Stimulated activated CD4-positive, alpha-beta T cell treated with anti-CD3 and anti-CD28 coated beads, Interleukin-1b, Interleukin-23, amount 100 ng/mL, for 24 hours (primary cell): ENCODE results near the gene HSDL1.

Source experiments
- DNase-seq, 4 experiments: peaks; one replicate each; pipeline ENCODE4 v3.0.0-alpha.2; 2020; ENCODE audit warnings: low read depth in 4 of 4, low spot score in 1 of 4

The HSDL1 gene

DNA sequence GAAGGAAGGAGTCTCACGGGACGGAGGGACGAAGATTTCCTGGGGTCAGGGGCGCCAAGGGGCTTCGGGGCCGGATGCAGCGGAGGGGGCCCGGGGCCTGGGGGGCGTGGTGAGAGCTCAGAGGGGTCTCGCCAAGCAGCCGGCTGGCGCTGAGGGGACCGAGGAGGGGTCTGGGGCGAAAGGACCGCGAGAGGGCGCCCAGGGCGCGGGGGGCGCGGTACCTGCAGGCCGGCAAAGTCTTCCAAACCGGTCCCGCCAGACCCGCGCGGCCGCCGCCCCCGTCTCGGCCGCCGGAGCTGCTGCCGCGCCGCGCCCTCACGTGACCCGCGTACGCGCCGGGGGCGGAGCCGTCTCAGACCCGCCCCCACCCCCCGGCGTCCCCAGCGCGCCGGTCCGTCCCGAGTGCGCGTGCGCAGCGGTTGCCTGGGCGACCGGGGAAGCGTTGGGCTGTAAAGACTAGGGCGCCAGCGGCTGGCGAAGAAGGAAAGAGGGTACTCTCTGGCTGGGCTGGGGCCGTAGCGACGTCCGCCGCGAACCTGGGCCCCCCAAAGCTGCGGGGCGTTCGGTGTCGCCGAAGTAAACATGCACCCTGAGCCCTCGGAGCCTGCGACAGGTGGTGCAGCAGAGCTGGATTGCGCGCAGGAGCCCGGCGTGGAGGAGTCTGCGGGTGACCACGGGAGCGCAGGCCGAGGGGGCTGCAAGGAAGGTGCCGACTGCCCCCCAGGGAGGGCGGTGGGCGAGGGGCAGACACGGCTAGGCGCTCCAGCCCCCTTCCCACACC is at the start of gene HSDL1, which contains the start of gene DNAAF1:
Gene HSDL1, minus strand, starts transcription at position 319 of the 781 bp plus-strand sequence. CDS start 13,856 bp downstream, outside the sequence.
Gene DNAAF1, plus strand, starts transcription at position 450 of the 781 bp plus-strand sequence. Its CDS starts 133 bp downstream, at position 583.
- DNase-seq = peak; percentile 82 to 93 (median 90)

DNA sequence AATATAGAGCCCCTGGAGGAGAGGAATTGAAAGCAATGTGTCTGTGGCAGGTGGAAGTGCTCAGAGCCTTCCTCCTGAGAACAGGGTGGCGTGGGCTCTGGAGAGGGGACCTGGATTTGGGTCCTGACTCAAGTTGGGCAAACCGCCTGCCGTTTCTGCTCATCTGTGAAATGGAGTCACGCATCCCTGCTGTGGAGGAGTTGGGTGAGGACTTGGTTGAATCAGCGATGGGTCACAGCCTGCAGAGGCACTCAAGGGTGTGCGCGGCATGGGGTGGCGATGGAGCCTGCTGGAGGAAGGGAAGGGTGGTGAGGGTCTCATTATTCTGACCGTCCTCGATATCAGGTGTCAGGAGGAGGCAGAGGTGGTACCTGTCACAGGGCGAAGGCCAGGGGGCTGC is 49.0 kb upstream of the HSDL1 start:
- DNase-seq = no peak

DNA sequence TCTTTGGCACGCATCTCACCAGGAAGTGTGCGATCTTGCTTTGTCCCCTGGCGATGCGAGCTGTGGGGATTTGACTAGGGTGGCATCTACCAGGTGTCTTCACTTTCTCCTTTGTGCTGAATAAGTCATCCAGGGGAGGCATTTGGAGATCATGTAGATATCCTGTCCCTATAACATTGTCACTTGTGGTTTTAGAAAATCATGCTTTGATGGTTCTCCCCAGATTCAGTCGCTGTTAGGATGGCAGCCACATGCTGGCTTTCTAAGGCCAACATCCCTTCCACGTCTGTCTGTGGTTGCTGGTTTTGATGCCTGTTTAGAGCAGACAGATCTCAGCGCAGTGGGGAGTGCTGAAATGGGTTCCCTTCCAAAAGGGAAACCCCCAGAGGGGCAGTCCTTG is 48.5 kb upstream of the HSDL1 start:
- DNase-seq = no peak

DNA sequence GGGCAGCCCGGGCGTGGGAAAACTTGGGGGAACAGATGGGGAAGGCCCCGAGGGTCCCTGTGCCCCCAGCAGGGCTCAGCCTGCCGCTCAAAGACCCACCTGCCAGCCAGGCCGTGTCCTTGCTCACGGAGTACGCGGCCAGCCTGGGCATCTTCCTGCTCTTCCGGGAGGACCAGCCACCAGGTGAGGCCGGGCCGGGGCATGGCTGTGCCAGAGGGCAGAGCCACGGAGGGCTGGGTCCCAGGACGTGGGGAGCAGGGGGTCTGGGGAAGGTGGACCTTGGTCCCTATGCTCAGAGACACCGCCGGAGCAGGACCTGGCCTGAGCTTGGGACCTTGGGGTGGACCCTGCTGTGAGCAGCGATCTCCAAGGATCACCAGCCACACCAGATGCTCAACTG is 46.5 kb upstream of the HSDL1 start:
- DNase-seq = no peak

DNA sequence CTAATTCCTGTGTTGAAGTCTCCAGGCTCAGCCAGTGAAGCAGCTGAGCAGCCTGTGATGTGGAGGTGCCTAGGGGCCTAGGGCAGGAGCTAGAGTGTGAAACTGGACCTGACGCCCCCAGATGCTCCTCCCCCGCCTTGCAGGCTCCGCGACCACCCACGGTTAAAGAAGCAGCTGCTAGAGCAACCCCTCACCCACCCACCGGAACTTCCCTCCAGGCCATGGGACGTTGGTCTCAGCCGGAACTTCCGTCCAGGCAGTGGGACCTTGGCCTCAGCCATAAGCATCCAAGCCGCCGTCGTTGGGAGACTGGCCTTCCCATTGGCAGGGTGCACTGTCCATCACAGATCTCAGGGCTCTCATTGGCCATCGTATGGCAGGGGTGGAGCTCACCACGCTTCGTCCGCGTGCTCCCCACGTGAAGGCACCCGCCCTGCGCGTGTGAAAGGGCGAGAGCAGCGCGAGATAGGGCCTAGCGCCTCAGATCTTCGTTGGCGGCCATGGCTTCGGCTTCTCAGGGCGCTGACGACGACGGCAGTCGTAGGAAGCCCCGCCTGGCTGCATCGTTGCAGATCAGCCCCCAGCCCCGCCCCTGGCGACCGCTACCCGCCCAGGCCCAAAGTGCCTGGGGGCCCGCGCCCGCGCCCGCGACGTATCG is 45.9 kb upstream of the HSDL1 start, which contains the start of gene ADAD2:
Gene ADAD2, plus strand, starts transcription at position 427 of the 658 bp plus-strand sequence. Its CDS starts 74 bp downstream, at position 501.
- DNase-seq = no peak

DNA sequence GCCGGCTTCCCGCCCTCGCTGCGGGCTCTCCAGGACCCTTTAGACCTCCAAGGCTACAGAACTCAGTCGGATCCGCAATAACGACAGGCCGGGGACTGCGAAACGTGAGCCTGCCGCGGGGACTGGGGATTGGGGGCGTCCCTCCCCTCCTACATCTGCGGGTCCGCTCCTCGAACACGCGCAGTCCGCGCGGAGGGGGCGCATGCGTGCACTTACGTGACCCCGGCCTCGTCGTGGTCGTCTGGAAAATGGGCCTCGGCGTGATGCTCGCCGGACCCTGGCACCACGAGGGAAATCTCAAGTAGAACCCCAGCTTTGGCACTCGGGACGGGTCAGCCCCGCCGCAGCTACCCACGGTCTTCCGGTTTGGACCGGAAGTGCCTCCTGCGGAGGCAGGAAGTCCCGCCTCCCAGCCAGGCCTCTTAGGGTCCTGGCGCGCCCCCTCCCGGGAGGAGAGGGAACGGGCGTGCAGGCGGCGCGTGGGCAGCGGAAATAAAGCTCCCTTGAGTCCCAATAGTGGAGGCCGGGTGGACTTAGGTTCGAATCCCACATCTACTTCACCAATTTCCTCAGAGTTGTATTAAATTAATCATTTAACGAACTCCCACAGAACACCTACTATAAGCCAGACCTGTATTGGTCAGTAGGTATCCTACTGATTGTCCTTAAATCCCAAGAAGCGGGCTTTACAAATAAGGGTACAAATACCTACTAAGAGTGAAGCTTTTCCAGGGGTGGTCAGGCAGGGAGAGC is 41.9 kb upstream of the HSDL1 start, which contains the start of gene TAF1C:
Gene TAF1C, minus strand, starts transcription at position 373 of the 753 bp plus-strand sequence. CDS start 2,069 bp downstream, outside the sequence.
- DNase-seq = peak; percentile 81 to 95 (median 84)

DNA sequence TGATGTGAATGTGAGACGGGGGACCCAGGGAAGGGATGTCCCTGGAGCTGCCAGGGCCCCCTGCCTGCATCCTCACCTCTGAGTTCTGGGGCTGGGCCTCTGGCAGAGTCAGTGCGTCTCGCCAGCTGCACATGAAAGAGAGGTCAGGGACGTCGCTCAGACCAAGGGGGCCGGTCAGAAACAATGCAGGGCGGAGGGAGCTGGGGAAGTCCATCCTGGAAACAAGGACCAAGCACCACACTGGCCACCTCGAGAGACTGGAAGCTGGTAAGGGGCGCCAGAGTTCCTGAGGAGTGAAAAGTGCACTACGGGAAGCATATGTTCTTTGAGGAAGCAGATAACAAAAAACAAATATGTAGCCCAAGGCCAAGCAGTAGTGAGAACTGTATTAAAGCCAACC is 39.8 kb upstream of the HSDL1 start:
- no peak for DNase-seq

DNA sequence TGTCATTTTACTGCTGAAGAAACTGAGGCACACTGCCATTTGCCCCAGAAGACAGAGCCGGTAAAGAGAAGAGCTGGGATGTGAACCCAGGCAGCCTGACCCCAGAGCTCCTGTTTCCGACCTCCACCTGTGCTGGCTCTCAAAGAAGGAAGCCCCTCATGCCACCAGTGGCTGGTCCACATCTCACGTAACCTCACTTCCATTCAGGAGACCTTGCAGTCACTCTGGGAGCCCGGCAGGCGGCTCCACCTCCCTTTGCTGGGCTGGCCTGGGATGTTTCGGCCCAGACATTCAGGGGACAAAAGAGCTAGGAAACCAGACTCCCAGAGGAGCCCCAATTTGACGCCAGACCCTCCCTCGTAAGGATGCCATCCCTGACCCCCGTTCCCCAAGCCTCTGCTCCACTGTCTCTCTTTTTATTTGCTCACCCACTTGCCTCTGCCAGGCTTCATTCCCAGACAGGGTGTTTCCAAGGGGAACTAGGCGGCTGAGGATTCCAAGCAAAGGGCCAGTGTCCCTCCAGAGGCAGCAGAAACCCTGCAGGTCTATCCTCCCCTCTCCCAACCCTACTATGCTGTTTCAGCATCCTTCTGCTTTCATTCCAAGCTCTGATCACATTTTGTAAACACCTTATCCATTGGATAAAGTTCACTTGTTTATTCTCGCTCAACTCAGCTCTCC is 39.1 kb upstream of the HSDL1 start:
- DNase-seq = no peak

DNA sequence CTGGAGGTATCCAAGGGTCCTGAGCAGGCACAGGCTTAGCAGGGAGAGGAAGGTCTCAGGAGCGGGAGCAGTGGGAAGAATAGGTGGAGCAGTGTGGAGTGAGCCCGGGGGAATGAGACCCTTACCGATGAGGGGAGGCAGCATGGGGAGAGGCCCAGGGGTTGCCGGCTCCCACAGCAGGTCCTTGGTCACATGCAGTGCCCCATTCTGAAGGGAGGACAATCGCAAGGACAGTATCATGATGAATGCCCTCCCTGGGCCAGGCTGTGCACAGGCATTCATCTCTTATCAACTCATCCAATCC is 38.5 kb upstream of the HSDL1 start:
- DNase-seq = no peak

DNA sequence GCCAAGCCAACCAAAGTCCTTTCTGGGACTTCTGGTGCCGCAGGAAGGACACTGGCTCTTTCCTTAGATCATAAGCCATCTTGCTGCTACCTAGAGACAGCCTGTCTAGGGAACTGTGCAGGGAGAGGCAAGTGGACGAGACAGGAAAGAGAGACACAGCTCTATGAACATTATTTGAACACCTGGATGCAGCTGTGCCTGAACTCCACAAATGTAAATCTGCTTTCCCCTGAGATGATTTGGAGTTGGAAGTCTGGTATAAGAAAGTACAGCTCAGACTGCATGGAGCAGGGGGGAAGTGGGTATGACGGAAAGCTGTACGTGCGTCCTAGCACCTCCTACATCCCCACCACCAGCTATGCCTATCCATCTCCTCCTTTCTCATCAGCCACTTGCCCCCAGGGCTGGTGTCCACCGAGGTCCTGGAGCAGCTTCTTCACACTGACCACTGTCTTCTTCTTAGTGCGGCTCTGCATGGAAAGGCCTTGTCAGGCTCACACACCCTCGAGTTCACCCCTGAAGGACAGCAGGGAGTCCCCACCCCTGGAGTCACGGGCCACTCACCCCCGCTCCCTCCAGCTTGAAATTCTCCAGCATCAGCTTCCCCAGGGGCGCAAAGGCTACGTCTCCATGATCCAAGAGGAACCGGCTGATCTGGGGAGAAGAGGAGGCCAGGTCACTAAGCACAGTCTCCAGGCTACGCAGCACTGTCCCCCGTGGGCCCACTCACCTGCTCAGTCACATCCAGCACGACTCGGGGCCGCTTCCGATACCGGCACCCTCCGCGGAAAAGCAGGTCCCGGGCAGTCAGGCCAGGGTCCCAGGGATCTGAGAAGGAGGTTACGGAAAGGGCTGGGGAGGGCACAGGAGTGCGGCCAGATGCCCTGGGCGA is 37.9 kb upstream of the HSDL1 start:
- DNase-seq = no peak

DNA sequence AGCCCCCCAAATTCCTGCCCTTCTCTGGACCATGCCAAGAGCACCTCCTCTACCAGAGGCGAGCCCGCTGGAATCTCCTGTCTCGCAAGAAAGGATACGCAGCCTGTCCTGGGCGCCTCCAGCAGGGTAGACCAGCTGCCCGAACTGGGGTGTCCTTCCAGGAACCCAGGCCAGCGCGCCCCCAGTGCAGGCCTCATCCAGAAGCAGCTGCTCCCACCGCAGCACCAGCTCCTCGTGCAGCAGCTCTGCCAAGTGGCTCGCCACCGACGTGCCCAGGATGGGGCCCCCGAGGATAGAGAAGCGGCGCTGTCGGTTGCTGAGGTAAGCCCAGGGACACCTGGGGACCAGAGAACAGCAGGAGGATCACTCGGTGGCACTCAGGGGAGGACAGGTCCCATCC is 37.1 kb upstream of the HSDL1 start:
- DNase-seq = no peak

DNA sequence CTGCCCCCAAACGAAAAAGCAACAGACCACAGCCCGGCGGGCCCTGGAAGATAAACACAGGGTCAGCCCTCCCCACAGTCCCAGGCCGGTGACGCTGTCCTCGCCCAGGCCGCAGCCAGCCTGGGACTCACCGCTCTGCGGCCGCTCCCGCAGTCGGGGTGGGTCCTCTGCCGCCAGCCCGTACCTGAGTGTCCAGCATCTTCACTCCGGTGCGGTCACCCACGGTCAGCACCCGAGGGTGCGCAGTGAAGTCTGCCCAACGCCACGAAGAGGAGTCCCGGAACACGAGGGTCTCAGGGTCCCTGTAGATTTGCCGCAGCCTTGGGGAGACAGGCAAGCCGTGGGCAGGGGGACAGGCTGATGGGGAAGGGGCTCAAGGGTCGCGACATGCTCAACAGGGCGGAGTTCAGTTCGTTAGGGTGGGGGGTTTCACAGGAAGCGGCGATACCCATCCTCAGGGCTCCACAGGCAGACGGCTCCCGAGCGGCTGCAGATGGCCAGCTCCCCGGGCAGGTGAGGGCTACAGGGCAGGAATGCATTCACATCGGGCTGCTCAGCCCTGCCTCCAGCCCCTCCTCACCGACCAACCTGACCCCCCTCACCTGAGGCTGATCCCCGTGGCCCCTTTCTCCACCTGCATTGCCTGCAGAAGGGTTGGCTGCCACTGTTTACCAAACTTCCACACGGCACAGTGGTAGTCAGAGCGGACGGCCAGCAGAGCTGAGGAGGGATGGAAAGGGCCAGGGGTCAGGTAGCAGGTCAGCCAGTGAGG is 36.4 kb upstream of the HSDL1 start:
- DNase-seq = no peak

DNA sequence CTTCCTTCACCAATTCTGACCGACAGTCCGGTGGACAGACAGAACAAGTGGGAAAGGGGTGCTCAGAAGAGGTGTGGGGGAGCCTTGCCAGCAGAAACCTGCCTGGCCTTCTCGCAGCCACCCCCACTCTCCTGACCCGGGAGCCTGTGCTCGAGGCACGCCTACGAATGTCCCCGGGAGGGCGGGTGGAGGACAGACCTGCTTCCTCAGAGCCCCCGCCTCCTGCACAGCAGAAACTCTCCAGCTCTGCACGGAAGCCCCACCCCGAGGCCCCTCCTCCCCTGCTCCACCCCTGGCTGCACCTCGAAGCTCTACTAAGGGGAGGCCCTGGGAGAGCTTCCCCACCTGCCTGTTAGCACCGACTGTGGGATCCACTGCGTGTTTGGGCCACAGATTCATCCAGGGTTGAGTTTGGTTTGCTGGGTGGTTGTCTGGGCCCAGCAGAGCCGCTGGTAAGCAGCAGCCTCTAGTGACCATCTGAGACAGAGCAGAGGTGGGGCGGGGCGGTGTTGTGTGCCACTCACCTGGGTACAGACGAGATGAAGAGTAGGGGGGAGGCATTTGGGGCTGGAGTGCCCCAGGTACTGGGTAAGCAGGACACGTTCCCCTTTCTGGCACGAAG is 35.7 kb upstream of the HSDL1 start:
- no peak for DNase-seq

DNA sequence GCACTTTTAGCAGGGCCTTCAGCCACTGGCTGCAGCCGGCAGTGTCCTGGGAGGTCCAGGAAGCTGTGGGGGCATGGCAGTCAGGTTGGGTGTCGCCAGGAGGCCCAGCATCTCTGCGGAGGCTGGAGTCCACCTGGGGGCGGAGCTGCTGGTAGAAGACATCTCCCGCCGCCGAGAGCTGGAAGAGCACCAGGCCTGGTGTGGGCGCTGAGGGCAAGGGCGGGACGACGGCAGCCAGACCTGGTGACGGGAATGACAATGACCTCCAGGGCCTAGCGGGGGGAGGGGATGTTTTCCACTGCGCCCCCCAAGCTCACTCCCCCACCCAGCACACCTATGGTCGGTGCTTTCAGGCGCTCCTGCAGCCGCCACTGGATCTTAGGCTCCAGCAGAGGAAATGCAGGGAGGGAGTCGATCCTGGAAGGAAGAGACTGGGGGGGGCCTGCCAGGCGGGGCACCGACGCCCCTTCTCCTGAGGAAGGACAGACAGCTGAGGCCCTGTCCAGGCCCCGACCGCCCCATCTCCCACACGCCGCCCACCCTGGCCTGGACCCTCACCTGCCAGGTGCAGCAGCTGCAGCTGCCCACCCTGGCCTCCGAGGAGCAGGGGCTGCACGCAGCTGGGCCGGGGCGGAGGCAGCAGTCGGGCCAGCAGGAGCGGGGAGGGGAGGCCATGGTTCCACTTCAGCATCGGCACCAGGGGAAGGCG is 34.8 kb upstream of the HSDL1 start:
- no peak for DNase-seq

DNA sequence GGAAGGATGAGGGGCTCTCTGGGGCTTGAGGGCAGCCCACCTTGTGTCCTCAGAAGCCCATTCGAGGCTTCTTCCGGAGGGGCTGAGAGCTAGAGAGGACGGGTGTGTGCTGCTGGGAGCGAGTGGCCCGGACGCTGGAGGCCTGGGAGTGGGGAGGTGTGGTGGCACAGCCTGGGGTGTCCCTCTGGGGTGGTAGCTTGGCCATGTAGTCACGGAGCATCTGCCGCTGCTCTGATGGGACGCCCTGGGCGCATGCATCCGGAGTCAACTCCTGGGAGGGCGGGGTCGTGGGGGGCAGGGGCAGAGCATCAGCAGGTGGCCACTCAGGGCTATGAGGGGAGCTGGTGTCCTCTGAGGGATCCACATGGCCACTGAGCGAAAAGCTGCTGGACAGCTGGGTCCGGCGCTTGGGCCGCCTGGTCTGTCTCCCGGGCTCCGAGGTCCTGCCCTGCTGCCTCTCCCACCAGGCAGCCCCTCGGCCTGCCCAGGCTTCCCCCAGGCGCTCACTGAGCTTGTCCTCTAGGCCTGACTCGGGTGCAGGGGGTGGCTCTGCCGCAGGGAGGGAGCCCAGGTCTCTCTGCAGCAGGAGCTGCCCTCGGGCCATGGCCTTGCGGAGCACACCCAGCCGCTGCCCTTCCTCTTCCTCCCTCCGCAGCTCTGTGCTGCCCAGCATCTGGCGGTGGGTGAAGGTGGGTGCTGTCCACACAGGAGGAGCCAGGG is 34.1 kb upstream of the HSDL1 start:
- DNase-seq = no peak

DNA sequence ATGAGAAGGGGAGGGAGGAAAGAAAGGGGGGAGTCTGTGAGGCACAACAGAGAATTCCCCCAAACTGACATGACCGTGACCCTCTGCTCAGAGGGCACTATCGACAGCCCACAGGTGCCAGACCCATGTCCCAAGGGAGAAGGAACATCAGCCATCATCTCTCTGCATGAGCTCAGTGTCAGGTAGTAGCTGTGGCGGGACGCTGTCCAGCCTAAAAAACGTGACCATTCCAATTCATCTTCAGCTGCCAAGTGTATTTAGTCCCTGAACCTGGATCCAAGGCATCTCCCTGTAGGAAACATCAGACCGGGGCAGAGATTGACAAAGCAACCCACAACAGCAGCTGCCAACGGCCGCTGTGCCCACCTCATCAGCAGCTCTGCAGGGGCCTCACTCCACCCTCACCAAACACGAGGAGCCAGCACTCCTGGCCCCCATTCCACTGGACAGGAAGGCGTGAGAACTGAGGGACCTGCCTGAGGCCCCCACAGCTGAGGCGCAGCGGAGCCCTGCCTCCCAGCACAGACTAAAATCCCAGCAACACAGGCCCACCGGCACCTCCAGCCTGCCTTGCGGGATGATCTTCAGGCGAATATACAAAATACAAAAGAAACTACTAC is 33.3 kb upstream of the HSDL1 start:
- DNase-seq = no peak

DNA sequence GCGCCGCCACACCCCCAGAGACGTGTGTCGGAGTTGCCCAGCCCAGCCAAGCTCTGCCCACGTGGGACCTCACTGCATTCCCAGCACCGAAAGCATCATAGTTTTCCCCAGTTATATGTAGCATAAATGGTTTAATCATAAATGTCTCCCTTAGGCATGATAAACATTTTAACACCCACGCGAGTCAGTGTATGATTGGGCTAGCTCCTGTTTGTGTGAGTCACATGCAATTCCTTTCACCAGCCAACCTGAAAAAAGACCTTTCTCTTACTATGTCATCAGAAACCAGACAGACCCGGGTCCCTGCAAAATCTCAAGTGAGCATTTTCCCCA is 32.7 kb upstream of the HSDL1 start:
- DNase-seq = no peak
